Ishikawa (cell line): ENCODE results near the gene CA10.

Source experiments
- CEBPB ChIP-seq: IDR thresholded peaks from 2 replicates; pipeline ENCODE4 v1.6.1; 2012
- CREB1 ChIP-seq: IDR thresholded peaks from 2 replicates; pipeline ENCODE4 v1.6.1; 2012; ENCODE audit warnings: low read depth
- EGR1 ChIP-seq: IDR thresholded peaks from 2 replicates; pipeline ENCODE4 v1.6.1; 2012
- EP300 ChIP-seq: IDR thresholded peaks from 2 replicates; pipeline ENCODE4 v1.6.1; 2012; ENCODE audit warnings: borderline replicate concordance
- FOXM1 ChIP-seq: IDR thresholded peaks from 2 replicates; pipeline ENCODE4 v1.6.1; 2012; ENCODE audit warnings: low read depth, borderline replicate concordance
- NFIC ChIP-seq: IDR thresholded peaks from 2 replicates; pipeline ENCODE4 v1.6.1; 2012
- RAD21 ChIP-seq: IDR thresholded peaks from 2 replicates; pipeline ENCODE4 v1.6.1; 2012; ENCODE audit warnings: low read depth
- TAF1 ChIP-seq: IDR thresholded peaks from 2 replicates; pipeline ENCODE4 v1.6.1; 2012; ENCODE audit warnings: low read depth, mild to moderate bottlenecking
- TEAD4 ChIP-seq: IDR thresholded peaks from 2 replicates; pipeline ENCODE4 v1.6.1; 2012
- YY1 ChIP-seq: IDR thresholded peaks from 2 replicates; pipeline ENCODE4 v1.6.1; 2012; ENCODE audit warnings: low read depth
- ZBTB7A ChIP-seq: IDR thresholded peaks from 2 replicates; pipeline ENCODE4 v1.6.1; 2012; ENCODE audit warnings: low read depth
- TF ChIP-seq, protein P1 (sequence below): IDR thresholded peaks from 2 replicates; pipeline ENCODE4 v1.6.1; 2012
- TF ChIP-seq, protein P2 (sequence below): IDR thresholded peaks from 2 replicates; pipeline ENCODE4 v1.6.1; 2012; ENCODE audit warnings: low read depth, mild to moderate bottlenecking
- TF ChIP-seq, protein P3 (sequence below): IDR thresholded peaks from 2 replicates; pipeline ENCODE4 v1.6.1; 2012

- TF ChIP-seq, protein P1, sequence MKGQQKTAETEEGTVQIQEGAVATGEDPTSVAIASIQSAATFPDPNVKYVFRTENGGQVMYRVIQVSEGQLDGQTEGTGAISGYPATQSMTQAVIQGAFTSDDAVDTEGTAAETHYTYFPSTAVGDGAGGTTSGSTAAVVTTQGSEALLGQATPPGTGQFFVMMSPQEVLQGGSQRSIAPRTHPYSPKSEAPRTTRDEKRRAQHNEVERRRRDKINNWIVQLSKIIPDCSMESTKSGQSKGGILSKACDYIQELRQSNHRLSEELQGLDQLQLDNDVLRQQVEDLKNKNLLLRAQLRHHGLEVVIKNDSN = no peak
- TF ChIP-seq TAF1 (no peak), TEAD4 (no peak), NFIC (no peak), ZBTB7A (no peak), RAD21 (no peak), CEBPB (no peak), EGR1 (no peak), YY1 (no peak), FOXM1 (no peak), EP300 (no peak), CREB1 (no peak)
- TF ChIP-seq, protein P2, sequence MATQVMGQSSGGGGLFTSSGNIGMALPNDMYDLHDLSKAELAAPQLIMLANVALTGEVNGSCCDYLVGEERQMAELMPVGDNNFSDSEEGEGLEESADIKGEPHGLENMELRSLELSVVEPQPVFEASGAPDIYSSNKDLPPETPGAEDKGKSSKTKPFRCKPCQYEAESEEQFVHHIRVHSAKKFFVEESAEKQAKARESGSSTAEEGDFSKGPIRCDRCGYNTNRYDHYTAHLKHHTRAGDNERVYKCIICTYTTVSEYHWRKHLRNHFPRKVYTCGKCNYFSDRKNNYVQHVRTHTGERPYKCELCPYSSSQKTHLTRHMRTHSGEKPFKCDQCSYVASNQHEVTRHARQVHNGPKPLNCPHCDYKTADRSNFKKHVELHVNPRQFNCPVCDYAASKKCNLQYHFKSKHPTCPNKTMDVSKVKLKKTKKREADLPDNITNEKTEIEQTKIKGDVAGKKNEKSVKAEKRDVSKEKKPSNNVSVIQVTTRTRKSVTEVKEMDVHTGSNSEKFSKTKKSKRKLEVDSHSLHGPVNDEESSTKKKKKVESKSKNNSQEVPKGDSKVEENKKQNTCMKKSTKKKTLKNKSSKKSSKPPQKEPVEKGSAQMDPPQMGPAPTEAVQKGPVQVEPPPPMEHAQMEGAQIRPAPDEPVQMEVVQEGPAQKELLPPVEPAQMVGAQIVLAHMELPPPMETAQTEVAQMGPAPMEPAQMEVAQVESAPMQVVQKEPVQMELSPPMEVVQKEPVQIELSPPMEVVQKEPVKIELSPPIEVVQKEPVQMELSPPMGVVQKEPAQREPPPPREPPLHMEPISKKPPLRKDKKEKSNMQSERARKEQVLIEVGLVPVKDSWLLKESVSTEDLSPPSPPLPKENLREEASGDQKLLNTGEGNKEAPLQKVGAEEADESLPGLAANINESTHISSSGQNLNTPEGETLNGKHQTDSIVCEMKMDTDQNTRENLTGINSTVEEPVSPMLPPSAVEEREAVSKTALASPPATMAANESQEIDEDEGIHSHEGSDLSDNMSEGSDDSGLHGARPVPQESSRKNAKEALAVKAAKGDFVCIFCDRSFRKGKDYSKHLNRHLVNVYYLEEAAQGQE = no peak
- TF ChIP-seq, protein P3, sequence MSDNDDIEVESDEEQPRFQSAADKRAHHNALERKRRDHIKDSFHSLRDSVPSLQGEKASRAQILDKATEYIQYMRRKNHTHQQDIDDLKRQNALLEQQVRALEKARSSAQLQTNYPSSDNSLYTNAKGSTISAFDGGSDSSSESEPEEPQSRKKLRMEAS = no peak
Measured at GRCh38 chr17:52207796-52208195, 49.3 kb upstream of the CA10 start.
